Endothelial cell of umbilical vein (primary cell): ENCODE data around the gene PRRC2A. TPM values are rescaled to one million over a fixed set of nuclear protein-coding genes. Genes with fewer than 3 reads are reported as not detected.

Experiments
- BruUV-seq: library from RNA; stranded (reverse); fragments of 400-500 nt; replicated peaks from 2 replicates; lab custom pipeline; 2021; lab: Mats Ljungman, UMichigan
- CTCF ChIA-PET: fragments of 300-600, 350-600 bp; sonication (Branson Sonifier 250); formaldehyde crosslinking; loops from one replicate; lab custom pipeline; 2021; ENCODE audit warnings: antibody characterized with exemption, inconsistent platforms; lab: Charles Lee
- POLR2A ChIA-PET: fragments of 300-600, 350-600 bp; sonication (Branson Sonifier 250); formaldehyde crosslinking; loops from one replicate; lab custom pipeline; 2021; ENCODE audit warnings: antibody characterized with exemption, inconsistent platforms; lab: Charles Lee
- DNase-seq: peaks from one replicate; pipeline ENCODE4 v3.0.0-alpha.2; 2011; ENCODE audit warnings: low read depth, low spot score
- FAIRE-seq: peaks from 2 replicates; lab custom pipeline; 2011; peaks lifted over from hg19 to GRCh38; lab: Jason Lieb, UNC
- H2AFZ ChIP-seq: 2 replicates; pipeline ENCODE4 v1.6.0; 2012; ENCODE audit warnings: low read depth, low read length, control low read depth, inconsistent platforms
- H3K27ac ChIP-seq: 2 replicates; pipeline ENCODE4 v1.5.1; 2011; ENCODE audit warnings: low read depth, mild to moderate bottlenecking, control low read depth, low read length, moderate library complexity; ENCODE audit not compliant: insufficient read depth
- H3K27me3 ChIP-seq, 2 experiments: 2 replicates each; pipeline versions ENCODE4 v1.6.0 to v1.6.1; 2011; ENCODE audit warnings: low read length in 2 of 2, mixed read lengths in 1 of 2; ENCODE audit not compliant: control insufficient read depth in 2 of 2, insufficient read depth in 2 of 2
- H3K36me3 ChIP-seq, 2 experiments: 2 replicates in 1 of 2; 3 replicates in 1 of 2; pipeline ENCODE4 v1.5.1; 2011; ENCODE audit warnings: low read length in 2 of 2, mild to moderate bottlenecking in 1 of 2, moderate library complexity in 1 of 2; ENCODE audit not compliant: control insufficient read depth in 2 of 2, insufficient read depth in 2 of 2; ENCODE audit errors: extremely low read depth in 1 of 2
- H3K4me1 ChIP-seq: 3 replicates; pipeline ENCODE4 v1.5.1; 2011; ENCODE audit warnings: mild to moderate bottlenecking, low read length; ENCODE audit not compliant: control insufficient read depth, insufficient read depth; ENCODE audit errors: extremely low read depth
- H3K4me2 ChIP-seq: 2 replicates; pipeline ENCODE4 v1.6.1; 2011; ENCODE audit warnings: low read length, control low read depth, mixed read lengths; ENCODE audit not compliant: insufficient read depth
- H3K4me3 ChIP-seq, 3 experiments: fragments of 200-600 bp in 1 of 3; sonication (generic), shearing (Covaris generic) in 1 of 3; replicated peaks in 1 of 3; 2 replicates each; pipeline ENCODE4 v1.5.1; 2011 to 2016; ENCODE audit warnings: control low read depth in 3 of 3, low read length in 3 of 3, mild to moderate bottlenecking in 2 of 3, inconsistent platforms in 1 of 3, low read depth in 1 of 3, moderate library complexity in 1 of 3; ENCODE audit not compliant: insufficient read depth in 1 of 3
- H3K79me2 ChIP-seq: 2 replicates; pipeline ENCODE4 v1.6.0; 2012; ENCODE audit warnings: low read length, inconsistent platforms; ENCODE audit not compliant: control insufficient read depth, insufficient read depth
- H3K9ac ChIP-seq: replicated peaks from 2 replicates; pipeline ENCODE3; 2011; ENCODE audit warnings: low read length, control low read depth; ENCODE audit not compliant: insufficient read depth; ENCODE audit errors: extremely low read depth
- H3K9me1 ChIP-seq: replicated peaks from 3 replicates; pipeline ENCODE4 v1.6.0; 2011; ENCODE audit warnings: mild to moderate bottlenecking, low read length; ENCODE audit not compliant: control insufficient read depth, insufficient read depth; ENCODE audit errors: extremely low read depth
- H3K9me3 ChIP-seq: replicated peaks from 2 replicates; pipeline ENCODE4 v1.5.1; 2012; ENCODE audit warnings: low read length, inconsistent platforms; ENCODE audit not compliant: control insufficient read depth, insufficient read depth
- H4K20me1 ChIP-seq: replicated peaks from 2 replicates; pipeline ENCODE3; 2011; ENCODE audit warnings: mild to moderate bottlenecking, low read length; ENCODE audit not compliant: control insufficient read depth, insufficient read depth; ENCODE audit errors: extremely low read depth
- CTCF ChIP-seq, 2 donors: IDR thresholded peaks; 1 replicate in 1 of 2; 2 replicates in 1 of 2; pipeline ENCODE4 v1.5.1; 2011; ENCODE audit warnings: low read length in 2 of 2, mild to moderate bottlenecking in 2 of 2, moderate library complexity in 2 of 2, control low read depth in 1 of 2, inconsistent platforms in 1 of 2, low read depth in 1 of 2; ENCODE audit not compliant: insufficient read depth in 1 of 2; ENCODE audit errors: extremely low read depth in 1 of 2
- EZH2 ChIP-seq: IDR thresholded peaks from 2 replicates; pipeline ENCODE4 v1.6.1; 2012; ENCODE audit warnings: borderline replicate concordance, low read depth, mild to moderate bottlenecking, moderate library complexity, low read length, inconsistent platforms; ENCODE audit not compliant: severe bottlenecking
- FOS ChIP-seq: IDR thresholded peaks from 2 replicates; pipeline ENCODE4 v1.6.1; 2011; ENCODE audit warnings: mild to moderate bottlenecking, low read length, moderate library complexity, borderline replicate concordance; ENCODE audit not compliant: insufficient read depth
- GATA2 ChIP-seq: IDR thresholded peaks from 2 replicates; pipeline ENCODE4 v1.7.0; 2011; ENCODE audit warnings: low read depth, mild to moderate bottlenecking, moderate library complexity, mixed read lengths, low read length; ENCODE audit not compliant: insufficient read length, insufficient read depth
- JUN ChIP-seq: IDR thresholded peaks from 2 replicates; pipeline ENCODE4 v1.6.1; 2011; ENCODE audit warnings: borderline replicate concordance, low read depth; ENCODE audit not compliant: insufficient read length, insufficient read depth
- MAX ChIP-seq: IDR thresholded peaks from 2 replicates; pipeline ENCODE4 v1.6.1; 2011; ENCODE audit not compliant: insufficient read depth, insufficient read length
- MYC ChIP-seq: IDR thresholded peaks from one replicate; pipeline ENCODE4 v1.6.1; 2011; ENCODE audit warnings: mild to moderate bottlenecking, low read depth, low read length
- POLR2A ChIP-seq: IDR thresholded peaks from 2 replicates; pipeline ENCODE4 v1.6.1; 2012; ENCODE audit warnings: low read depth, mild to moderate bottlenecking, control low read depth, low read length
- POLR2AphosphoS5 ChIP-seq: IDR thresholded peaks from 2 replicates; pipeline ENCODE4 v1.6.1; 2012; ENCODE audit warnings: low read depth, mild to moderate bottlenecking, control low read depth, low read length, moderate library complexity; ENCODE audit not compliant: insufficient read depth
- dilution Hi-C: fragments of 300-500 bp; cut with MboI; formaldehyde crosslinking; loops from one replicate; pipeline ENCODE4 v1.15.0; 2019; ENCODE audit warnings: low sequenced_read_pairs; ENCODE audit not compliant: extremely low pct_ligation_motif_present
- intact Hi-C: fragments of 100-400 bp; cut with micrococcal nuclease; formaldehyde crosslinking; loops from one replicate; pipeline ENCODE4 v1.10.0; 2022
- polyA plus RNA-seq, 4 experiments: library from polyadenylated mRNA; depleted of rRNA in 3 of 4; stranded (reverse) in 3 of 4; unstranded in 1 of 4; fragments of >200 nt; gene quantifications; 2 replicates each; pipeline versions ENCODE4 v1.2.1 to v1.2.3, GENCODE V29; 2011 to 2012; ENCODE audit warnings: missing spikeins in 1 of 4
- total RNA-seq: library from RNA; stranded (reverse); gene quantifications from 2 replicates; pipeline ENCODE4 v1.2.3, GENCODE V29; 2021

The PRRC2A gene
- total and polyA plus RNA-seq, 2 donors (not counting 3 experiments of a cell fraction or from before 2014, with no cell fraction given), result 88.4 to 229 TPM

DNA sequence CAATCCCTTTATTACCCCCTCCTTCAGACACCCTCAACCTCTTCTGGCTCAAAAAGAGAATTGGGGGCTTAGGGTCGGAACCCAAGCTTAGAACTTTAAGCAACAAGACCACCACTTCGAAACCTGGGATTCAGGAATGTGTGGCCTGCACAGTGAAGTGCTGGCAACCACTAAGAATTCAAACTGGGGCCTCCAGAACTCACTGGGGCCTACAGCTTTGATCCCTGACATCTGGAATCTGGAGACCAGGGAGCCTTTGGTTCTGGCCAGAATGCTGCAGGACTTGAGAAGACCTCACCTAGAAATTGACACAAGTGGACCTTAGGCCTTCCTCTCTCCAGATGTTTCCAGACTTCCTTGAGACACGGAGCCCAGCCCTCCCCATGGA is 42.9 kb upstream of the PRRC2A start:
- Histone ChIP-seq H3K9me1 (no peaks in the 10 kb centered on the region), H3K9ac (no peak overlapping the region), H3K4me1 (peaks cover 16% of the 10 kb centered on the region), H3K27ac (no peak overlapping the region), H3K79me2 (peaks cover 10% of the 10 kb centered on the region), H3K9me3 (no peaks in the 10 kb centered on the region), H3K36me3 (no peaks in the 10 kb centered on the region), H4K20me1 (no peaks in the 10 kb centered on the region), H3K27me3 (no peaks in the 10 kb centered on the region), H2AFZ (no peak overlapping the region), H3K4me2 (no peak overlapping the region), H3K4me3 (no peak overlapping the region)
- no peak for FAIRE-seq
- intact Hi-C loops, result no loop called here
- no TSS peak for BruUV-seq
- TF ChIP-seq CTCF (IDR thresholded peaks at IDR 0.05; ENCODE audit: extremely low read depth in 1 of 2, insufficient read depth in 1 of 2, low read depth in 1 of 2, low read length in 2 of 2), result no peak
- TF ChIP-seq FOS, result no peak
- no peak for TF ChIP-seq POLR2AphosphoS5
- no peak for TF ChIP-seq POLR2A
- no peak for TF ChIP-seq MAX
- no peak for TF ChIP-seq GATA2
- no peak for TF ChIP-seq EZH2
- no peak for TF ChIP-seq MYC
- TF ChIP-seq JUN, result no peak
- CTCF ChIA-PET, result interaction anchor here (0.5 to 32.6 kb wide), 4 partner anchors 8 to 869 kb away, joined by 3 to 1517 read pairs (median 151); partner anchors contain the start of genes ATP6V1G2, DDX39B, LST1 and NCR3
- dilution Hi-C loops, result no loop called here
- DNase-seq, result no peak
- POLR2A ChIA-PET, result no interaction called here
